ENCODE measurements around the gene PARD3. TPM values are rescaled to one million over a fixed set of nuclear protein-coding genes. Genes with fewer than 3 reads are reported as not detected.
"Not testable (repeated sequence)": the region's sequence is repeated elsewhere in the genome, so short reads cannot be mapped to it uniquely, and the experiment has no call there.

The PARD3 gene
- total RNA-seq, 1 experiment from 2014 or later, result 30.0 TPM

GRCh38 chr10:34386921-34387320, 428.2 kb downstream of the PARD3 start:
- no peak for DNase-seq (ENCODE audit: low read depth)

GRCh38 chr10:34384372-34384771, 430.7 kb downstream of the PARD3 start:
- no peak for DNase-seq (ENCODE audit: low read depth)

GRCh38 chr10:34382626-34383025, 432.5 kb downstream of the PARD3 start:
- DNase-seq (ENCODE audit: low read depth), result no peak

- DNase-seq (ENCODE audit: low read depth), result no peak
Measured at GRCh38 chr10:34380856-34381255, 434.2 kb downstream of the PARD3 start.

GRCh38 chr10:34378297-34378696, 436.8 kb downstream of the PARD3 start:
- DNase-seq (ENCODE audit: low read depth), result no peak

GRCh38 chr10:34377833-34378232, 437.3 kb downstream of the PARD3 start:
- DNase-seq (ENCODE audit: low read depth), result no peak

- no peak for DNase-seq (ENCODE audit: low read depth)
Measured at GRCh38 chr10:34374356-34375045, 440.6 kb downstream of the PARD3 start.

GRCh38 chr10:34373211-34373610, 441.9 kb downstream of the PARD3 start:
- DNase-seq (ENCODE audit: low read depth), result no peak

GRCh38 chr10:34372509-34372908, 442.6 kb downstream of the PARD3 start:
- no peak for DNase-seq (ENCODE audit: low read depth)

- DNase-seq (ENCODE audit: low read depth), result no peak
Measured at GRCh38 chr10:34370126-34370525, 445.0 kb downstream of the PARD3 start.

- no peak for DNase-seq (ENCODE audit: low read depth)
Measured at GRCh38 chr10:34369120-34369519, 446.0 kb downstream of the PARD3 start.

GRCh38 chr10:34364253-34365037, 450.7 kb downstream of the PARD3 start:
- no peak for DNase-seq (ENCODE audit: low read depth)

GRCh38 chr10:34360984-34361383, 454.1 kb downstream of the PARD3 start:
- DNase-seq (ENCODE audit: low read depth), result no peak

GRCh38 chr10:34359435-34359813, 455.7 kb downstream of the PARD3 start:
- DNase-seq (ENCODE audit: low read depth), result no peak

- no peak for DNase-seq (ENCODE audit: low read depth)
Measured at GRCh38 chr10:34358729-34359434, 456.2 kb downstream of the PARD3 start.

- DNase-seq (ENCODE audit: low read depth), result no peak
Measured at GRCh38 chr10:34356463-34356862, 458.6 kb downstream of the PARD3 start.

- DNase-seq (ENCODE audit: low read depth), result not testable (repeated sequence)
Measured at GRCh38 chr10:34353530-34353929, 461.6 kb downstream of the PARD3 start.

GRCh38 chr10:34352599-34353204, 462.4 kb downstream of the PARD3 start:
- not testable (repeated sequence) for DNase-seq (ENCODE audit: low read depth)

GRCh38 chr10:34351161-34351560, 463.9 kb downstream of the PARD3 start:
- DNase-seq (ENCODE audit: low read depth), result no peak

GRCh38 chr10:34348917-34349485, 466.1 kb downstream of the PARD3 start:
- no peak for DNase-seq (ENCODE audit: low read depth)

- DNase-seq (ENCODE audit: low read depth), result no peak
Measured at GRCh38 chr10:34348021-34348420, 467.1 kb downstream of the PARD3 start.

- no peak for DNase-seq (ENCODE audit: low read depth)
Measured at GRCh38 chr10:34347131-34347530, 468.0 kb downstream of the PARD3 start.

All from RPMI7951 (cell line).